Stimulated activated naive CD8-positive, alpha-beta T cell treated with anti-CD3 and anti-CD28 coated beads, Interleukin-15, Interleukin-2, amounts not matched to agents 100 U/mL and 50 U/mL, for 24 hours (primary cell): ENCODE results near the gene DOK1.

Source experiments
- ATAC-seq: fragments of 150-1000 bp; cut with Tn5 transposase; one replicate; pipeline ENCODE4 v1.10.0; 2021
- DNase-seq: peaks from one replicate; pipeline ENCODE4 v3.0.0; 2021

DOK1 gene

DNA sequence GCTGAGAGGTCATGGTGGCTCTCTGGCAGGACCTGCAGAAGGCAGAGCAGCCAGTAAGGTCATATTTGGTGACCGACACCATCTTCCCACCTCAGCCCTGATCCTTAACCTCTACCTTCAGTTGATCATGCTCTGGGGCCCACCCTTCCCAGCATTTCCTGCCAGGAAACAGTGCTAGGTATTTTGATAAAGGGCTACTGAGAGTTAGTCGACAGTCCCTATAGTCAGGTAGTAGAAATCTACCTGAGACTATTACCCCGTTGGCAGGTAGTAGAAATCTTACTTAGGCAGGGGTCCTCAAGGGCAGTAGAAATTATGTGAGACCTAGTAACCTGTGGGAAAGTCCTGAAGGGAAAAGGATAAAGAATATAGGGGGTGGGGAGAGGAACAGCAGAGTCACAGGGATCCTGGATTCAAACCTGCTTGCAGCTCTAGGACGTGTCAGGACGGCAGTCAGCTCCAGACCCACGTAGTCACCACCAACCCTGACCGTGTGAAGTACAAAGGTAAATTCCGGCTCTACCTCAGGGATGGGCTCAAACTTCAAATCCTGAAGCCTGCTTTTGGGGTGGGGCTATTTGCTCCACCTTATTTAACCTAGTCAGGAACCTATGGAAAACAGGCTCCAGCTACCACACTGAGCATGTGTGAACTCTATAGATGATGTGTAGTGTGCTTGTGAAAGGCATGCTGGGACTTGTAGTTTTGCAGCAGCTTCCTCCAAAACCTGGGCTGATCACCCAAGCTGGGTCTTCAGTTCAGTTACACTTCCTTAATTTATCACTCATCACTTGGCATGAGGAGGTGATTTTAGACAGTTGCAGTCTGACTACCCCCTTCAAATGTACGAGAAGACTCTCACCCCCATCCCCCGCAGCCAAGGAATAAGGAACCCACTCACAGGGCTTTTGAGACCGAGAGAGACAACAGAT, 28.5 kb upstream of the DOK1 start, which contains the start of gene DQX1:
TSS of gene DQX1 (minus strand) at position 515 of the 932 bp plus-strand sequence. CDS start at position 13, 502 bp downstream.
- DNase-seq (no peak), ATAC-seq (no peak)

DNA sequence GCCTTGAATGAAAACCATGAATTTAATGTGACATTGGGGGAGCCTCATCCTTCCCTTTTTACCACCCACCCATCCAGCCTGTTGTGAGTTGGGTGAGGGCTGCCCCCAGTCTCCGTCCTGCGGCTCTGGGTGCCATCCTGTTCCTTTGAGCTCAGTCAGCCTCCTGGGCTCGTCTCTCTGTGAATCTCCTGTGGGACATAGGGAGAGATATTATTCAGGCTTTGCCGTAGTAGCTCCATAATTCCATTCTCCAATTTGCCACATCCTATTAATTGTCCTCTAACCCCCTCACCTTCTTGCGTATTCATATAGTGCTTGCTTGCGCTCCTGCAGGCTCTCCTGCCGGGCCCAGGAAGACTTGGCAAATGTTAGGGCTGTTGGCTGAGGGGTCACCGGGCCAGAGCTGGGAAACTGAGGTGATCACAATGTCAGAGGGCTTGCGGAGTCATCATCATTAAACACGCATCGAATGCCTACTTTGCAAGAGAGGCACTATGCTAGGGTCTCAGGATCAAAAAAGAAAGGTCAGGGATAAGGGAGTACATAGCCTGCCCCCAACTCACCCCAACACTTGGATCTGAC, 27.8 kb upstream of the DOK1 start:
- ATAC-seq (no peak), DNase-seq (no peak)

DNA sequence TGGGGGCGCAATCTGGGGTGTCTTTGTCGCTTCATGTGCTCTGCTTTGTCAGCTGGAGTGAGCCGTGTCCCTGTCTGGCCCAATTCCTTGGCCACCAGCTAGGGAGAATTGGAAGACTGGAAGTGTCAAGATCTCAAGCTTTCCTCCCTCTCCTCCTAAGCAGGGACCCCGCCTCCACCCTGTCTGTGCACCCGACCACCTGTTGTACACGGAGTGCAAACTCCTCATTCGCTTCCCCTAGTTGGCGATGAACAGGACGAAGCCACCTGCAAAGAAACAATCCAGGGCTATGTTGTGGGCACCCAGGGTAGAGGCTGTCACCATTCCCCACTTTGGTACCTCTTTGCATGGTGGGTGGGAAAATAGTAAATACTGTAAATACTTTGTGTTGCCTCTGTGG, 26.8 kb upstream of the DOK1 start:
- no peak for DNase-seq
- ATAC-seq = no peak

DNA sequence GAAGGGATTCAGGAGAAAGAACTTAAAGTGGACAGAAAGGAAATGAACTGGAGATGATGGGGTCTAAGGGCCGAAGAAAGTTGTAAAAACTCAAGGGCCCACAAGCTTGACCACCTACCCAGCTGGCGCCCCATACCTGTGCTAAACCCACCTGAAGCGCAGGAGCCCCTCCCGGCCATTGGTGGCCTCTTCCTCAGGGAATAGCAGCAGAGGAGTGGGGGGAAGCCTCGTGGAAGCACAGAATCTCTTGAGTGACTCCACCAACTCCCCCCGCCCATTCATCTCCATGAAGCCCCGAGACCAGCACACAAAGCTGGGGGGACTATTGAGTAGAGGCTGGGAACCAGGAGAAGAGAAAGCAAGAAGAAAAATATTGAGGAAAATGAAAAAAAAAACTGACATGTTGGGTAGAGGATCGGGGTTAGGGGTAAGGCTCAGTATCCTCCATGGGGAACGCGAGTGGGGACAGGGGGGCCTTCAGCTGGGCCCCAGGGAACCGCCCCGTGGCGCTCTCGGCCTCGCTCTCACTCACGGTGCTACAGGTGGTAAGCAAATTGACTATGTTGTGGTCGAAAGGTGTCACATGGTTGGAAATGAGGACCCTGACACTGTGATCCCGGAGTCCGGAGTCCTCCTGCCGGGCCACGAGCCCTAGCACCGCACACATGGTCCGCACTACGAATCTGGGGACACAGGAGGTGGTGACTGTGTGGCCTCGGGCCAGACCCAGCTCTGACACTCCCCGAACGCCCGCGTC, 25.7 kb upstream of the DOK1 start:
- ATAC-seq = no peak
- DNase-seq = peak; percentile 34

DNA sequence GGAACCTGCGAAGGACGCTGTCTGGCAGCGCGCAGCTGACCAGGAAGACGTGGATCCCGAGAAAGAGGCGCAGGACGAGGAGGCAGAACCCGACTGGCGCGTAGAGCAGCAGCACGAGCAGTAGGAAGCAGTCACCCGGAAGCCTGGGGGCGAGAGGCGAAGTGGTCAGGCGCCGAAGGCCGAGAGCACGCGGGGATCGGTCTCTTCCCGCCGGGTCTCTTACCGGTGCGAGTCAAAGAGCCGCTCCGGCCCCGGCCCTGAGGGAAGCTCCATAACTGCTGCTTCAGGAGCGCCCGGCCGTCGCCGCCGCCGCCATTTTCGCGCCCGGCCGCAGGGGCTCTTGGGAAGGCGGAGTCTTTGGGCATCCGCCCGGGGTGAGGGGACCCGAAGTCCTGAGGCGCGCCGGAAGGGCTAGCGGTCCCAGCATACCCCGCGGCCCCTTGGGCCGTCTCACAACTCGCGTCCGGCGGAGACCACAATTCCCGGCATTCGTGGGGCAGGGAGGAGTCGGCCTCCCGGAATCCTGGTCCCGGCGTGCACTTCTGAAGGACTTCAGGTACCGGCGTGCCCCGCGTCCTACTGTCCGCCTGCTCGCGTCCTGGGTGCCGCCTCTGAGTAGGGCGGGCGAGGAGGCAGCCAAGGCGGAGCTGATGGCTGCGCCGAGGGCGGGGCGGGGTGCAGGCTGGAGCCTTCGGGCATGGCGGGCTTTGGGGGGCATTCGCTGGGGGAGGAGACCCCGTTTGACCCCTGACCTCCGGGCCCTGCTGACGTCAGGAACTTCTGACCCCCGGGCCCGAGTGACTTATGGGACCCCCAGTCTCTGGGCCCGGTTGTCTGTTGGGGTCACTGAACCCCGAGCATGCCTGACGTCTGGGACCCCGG, 24.9 kb upstream of the DOK1 start, which contains the start of the genes AUP1 and HTRA2:
TSS of gene AUP1 (minus strand) at position 350 of the 882 bp plus-strand sequence. CDS start at position 273, 77 bp downstream.
TSS of gene HTRA2 (plus strand) at position 577 of the 882 bp plus-strand sequence. CDS start at position 651, 74 bp downstream.
- ATAC-seq (peak; percentile 92), DNase-seq (peak; percentile 93)

DNA sequence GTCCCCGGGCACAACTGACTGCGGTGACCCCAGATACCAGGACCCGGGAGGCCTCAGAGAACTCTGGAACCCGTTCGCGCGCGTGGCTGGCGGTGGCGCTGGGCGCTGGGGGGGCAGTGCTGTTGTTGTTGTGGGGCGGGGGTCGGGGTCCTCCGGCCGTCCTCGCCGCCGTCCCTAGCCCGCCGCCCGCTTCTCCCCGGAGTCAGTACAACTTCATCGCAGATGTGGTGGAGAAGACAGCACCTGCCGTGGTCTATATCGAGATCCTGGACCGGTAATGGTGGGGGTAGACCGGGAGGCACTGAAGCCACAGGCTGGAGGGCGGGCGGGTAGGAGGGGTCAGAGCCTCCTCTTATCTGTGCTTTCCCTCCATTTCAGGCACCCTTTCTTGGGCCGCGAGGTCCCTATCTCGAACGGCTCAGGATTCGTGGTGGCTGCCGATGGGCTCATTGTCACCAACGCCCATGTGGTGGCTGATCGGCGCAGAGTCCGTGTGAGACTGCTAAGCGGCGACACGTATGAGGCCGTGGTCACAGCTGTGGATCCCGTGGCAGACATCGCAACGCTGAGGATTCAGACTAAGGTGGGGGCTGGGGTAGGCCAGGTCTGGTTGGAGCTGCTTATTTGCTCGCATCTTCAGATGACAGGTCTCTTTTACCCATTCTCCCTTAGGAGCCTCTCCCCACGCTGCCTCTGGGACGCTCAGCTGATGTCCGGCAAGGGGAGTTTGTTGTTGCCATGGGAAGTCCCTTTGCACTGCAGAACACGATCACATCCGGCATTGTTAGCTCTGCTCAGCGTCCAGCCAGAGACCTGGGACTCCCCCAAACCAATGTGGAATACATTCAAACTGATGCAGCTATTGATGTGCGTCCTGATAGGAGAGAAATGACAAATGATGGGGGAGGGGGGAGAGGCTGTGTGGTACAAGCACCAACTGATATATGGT, 24.0 kb upstream of the DOK1 start:
- peak; percentile 32 for ATAC-seq
- DNase-seq = peak; percentile 62

DNA sequence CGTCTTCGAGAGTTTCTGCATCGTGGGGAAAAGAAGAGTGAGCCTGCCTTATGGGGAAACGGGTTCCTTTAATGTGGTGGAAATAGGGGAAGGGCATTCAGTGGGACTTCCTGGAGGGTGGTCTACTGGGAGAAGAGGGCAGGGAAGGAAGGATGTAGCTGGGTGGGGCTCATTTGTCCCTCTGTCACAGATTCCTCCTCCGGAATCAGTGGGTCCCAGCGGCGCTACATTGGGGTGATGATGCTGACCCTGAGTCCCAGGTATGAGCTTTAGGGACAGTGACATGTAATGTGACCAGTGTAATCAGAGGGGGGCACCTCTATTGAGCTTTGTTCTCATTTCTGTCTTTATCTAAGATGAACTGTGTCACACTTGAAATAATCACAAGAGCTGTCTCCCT, 22.9 kb upstream of the DOK1 start:
- no peak for ATAC-seq
- DNase-seq = no peak

DNA sequence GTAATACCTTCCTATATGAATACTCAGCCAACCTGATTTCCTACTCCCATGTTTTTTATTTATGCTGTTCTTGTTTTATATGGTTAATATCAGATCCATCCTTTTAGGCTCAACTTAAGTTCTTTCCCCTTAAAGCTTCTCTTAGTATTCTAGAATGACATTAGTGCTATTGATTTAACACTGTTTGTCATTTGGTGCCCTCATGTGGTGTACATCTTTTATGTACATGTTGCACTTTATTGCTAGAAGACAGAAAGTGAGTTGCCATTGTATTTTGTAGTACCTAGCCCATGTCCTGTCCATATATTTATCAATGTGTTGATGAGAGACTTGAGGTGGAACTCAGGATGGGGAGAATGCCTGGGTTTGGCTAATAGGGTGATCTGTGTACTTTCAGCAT, 22.3 kb upstream of the DOK1 start:
- DNase-seq = no peak
- no peak for ATAC-seq

DNA sequence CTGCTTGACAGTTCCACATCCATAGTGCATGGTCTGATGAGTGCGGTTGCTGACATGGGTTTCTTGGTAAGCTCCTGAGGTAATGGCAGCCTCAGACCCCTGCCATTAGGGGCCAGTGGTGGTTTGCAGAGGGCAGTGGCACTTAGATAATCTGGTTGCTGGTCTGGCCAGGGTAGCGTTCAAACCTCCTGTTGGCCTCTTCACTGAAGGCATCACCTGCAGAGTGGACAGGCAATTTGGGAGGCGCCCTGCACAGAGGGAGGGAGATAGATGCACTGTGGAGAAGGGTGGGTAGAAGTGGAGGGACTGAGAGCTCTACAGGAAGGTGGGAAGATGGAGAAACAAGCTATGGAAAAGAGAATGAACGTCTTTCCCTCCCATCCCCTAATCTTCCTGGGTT, 21.1 kb upstream of the DOK1 start:
- DNase-seq = no peak
- no peak for ATAC-seq

DNA sequence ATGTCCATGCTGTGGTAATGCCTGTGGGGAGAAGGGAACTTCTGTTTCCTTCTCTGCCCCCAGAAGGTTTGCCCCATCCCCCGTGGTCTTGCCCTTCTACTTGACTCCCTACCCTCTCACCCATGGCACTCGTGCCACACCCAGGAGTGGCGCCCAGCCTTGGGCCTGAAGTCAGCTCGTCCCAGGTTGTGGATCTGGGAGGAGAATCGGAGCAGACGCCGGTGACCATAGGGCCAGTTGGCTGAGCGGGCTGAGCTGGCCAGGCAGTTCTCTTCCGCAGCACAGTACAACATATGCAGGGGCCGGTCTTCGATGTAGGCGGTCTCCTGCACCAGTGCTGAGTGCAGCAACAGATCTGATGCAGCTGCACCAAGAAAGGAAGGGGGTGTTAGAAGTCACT, 20.1 kb upstream of the DOK1 start:
- DNase-seq = no peak
- no peak for ATAC-seq

DNA sequence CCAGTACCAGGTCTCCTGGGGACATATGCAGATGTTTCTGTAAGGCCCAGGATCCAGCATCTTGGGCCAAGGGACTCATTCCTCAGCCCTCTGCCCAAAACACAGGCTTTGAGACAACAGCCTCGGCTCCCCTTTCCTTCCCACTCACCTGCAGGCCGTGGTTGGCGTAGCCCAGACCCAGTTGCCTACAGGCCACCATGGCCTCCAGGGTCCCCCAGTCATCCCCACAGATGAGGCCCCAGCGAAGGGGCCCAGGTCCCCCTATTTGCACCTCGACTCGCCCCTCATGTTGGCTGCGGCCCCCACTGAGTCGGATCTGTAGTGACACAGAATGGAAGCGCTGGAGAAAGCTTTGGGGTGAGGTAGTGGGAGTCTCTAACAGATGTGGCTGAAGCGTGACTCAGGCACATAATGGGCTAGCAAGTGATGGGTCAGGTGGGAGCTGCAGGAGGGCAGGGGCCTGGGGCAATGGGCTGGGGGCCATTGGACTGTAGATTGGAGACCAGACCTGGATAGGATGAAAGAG, 19.0 kb upstream of the DOK1 start:
- ATAC-seq = no peak

DNA sequence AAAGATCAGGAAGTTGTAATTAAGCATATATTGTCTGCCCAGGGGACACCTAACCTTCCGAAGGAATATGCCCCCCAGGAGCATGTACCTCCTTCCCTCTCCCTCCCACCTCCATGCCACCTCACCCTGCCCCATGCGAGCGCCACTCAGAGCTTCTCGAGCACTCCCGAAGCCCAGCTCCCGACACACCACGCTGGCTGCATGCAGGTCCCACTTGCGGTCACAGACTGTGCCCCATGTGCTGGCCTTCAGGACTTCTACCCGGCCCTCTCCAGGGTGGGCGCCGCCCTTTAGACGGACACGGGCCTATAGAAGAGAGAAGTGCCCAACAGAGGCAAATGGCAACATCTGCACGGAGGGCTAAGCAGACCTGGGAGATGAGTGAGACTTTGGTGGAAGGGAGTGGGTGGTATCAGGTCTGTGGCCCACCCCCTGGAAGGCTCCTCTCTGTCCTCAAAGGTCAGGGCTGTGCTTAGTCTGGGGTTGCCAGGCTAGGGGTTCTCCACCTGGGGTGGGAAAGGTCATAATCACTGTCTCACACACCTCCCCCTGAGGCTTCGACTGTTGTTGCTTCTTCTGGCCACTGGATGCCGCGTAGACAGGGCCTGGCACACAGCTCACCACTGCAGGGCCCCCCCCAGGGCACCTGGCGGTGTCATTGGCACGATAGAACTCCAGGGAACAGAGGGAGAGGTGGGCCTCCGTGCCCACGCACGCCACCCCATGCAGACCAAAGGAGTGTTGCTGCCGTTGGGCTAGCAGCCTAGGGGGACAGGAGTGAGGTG, 18.2 kb upstream of the DOK1 start:
- DNase-seq (no peak), ATAC-seq (peak; percentile 68)

More for the DNA sequence above, 19.0 kb upstream of the DOK1 start:
- DNase-seq = no peak

DNA sequence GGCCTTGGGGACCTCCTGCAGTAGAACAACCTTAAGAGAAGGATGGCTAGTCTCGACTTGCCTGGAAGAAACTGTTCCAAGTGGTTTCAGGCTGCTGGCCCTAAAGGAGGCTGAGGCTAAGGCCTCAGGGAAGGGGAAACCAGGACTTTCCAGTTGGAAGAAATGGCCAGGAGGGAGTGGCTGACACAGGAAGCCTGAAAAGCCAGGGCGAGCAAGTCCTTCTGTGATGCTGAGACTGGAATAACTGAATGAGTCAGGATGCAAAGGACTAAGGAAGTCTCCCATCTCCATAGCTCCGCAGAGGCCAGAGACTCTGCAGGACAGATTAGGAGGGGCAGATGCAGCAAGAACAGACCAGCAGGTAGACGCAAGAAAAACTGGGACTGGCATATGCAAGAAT, 17.4 kb upstream of the DOK1 start:
- DNase-seq (no peak), ATAC-seq (no peak)

DNA sequence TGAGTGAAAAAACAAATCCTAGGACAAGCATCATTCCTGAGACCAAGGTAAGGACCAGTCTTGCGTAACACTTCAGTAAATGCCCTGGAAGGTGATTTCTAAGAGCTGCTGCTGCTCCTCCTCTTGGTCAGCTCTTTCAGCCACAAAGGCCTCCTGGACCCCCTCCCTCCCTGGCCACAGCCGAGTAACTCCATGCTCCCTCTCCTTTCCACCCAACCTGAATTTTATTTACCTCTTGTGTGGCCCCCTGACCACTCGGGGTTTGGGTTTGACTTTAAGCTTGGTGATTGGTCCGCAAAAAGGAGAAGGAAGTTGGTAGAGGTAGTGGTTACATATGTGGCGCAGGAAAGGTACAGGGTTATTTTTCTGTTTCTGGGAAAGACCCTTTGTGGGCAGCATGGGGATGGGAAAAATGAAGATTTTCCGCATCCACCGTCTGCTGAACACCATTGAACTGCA, 15.6 kb upstream of the DOK1 start:
- ATAC-seq (no peak), DNase-seq (no peak)

DNA sequence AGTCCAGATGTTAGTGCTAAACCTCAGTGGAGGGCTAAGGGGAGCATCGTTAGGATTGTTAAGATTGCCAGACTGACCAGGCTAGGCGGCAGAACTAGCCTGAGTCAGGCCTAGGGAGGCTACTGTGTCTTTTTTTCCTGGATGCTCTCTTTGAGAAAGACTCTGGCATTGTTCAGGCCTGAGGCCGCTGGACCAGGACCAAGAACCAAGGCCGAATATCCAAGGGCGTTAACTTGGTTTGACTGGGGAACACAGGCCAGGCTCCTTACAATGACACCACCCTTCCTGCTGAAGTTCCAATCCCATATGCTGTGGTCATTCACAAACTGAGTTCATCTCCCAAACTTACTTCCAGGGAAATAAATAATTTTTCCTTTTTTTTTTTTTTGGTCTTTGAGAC, 14.2 kb upstream of the DOK1 start:
- DNase-seq (no peak), ATAC-seq (no peak)

DNA sequence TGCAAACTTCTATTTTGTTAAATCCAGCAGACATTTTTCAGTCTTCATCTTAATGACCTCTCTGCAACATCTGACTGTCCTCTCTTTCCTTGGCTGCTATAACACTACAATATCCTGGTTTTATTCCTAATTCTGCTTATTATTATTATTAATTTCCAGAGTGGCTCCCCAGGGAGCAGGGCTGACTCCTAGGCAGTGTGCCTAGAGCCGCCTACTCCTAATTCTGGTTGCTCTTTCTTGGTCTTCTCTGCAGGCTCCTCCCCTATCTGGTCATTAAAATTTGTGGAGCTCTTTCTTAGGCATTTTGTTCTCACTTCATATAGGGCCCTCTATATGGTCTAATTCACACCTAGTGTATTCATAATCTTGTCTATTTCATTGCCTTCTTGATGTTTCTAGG, 11.5 kb upstream of the DOK1 start:
- no peak for ATAC-seq
- DNase-seq = no peak

DNA sequence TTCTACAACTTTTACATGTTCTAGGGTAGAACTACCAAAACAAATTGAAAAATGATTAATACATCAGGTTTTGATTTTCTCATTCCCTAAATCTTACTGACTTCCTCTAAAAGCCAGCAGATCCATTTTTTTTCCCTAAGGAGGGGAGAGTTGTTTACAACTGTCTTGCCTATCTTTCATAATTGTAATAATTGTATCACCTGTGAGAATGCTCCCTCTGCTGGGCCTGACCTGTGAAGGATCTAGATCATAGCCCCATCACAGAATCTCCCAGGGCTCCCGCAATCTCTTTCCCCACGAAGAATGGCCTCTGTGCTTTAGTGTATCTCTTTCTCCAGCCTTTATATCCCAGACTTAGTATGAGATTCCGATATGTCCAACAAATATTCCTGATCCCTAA, 9.9 kb upstream of the DOK1 start:
- DNase-seq = no peak
- ATAC-seq = no peak

DNA sequence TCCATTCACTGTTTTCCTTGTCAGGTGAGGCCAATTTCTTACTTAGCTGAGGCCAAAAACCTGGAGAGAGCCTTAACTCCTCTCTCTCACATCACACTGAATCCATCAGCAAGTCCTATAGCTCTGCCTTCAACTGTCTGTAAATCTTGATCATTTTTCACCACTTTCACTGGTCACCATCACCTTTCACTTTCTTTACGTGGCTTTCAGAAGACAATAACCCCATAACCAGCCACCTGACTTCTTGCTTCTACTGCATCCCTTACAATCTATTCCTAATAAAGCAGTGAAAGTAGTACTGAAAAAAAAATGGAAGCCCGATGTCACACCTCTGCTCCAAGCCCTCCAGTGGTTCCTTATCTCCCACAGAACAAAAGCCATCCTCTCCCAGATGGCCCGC, 8.5 kb upstream of the DOK1 start:
- DNase-seq (no peak), ATAC-seq (no peak)

DNA sequence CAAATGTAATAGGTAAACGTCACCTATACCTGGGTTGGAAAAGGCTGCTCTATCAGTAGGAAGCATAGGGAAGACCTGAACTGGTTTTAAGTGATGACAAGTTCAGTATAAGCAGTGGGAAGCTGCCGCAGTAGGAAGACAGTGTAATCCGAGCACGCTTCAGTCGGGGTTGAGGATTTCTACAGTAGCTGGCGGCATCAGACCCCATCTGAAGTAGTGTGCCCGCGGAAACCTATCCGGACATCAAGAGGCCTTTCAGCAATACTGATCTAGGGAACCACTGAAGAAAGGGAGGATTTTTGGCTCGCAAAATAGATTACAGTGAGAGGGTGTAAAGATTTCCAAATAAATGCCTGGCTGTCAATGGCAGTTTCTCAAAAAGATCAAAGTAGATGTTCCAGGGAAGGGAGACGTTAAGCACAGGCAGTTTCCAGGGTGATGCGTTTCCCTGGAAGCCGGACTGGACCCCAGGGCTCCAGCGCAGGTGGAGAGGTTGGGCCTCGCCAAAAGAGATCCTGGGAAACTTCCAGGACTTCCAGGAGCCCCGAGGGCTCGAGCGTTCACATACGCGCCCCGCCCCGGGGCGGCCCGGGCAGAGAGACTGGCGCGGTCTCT, 6.1 kb upstream of the DOK1 start:
- DNase-seq (no peak), ATAC-seq (no peak)
